ENCODE results near the gene OPTN.
"Not testable (repeated sequence)": the region's sequence is repeated elsewhere in the genome, so short reads cannot be mapped to it uniquely, and the experiment has no call there.

OPTN gene

DNA sequence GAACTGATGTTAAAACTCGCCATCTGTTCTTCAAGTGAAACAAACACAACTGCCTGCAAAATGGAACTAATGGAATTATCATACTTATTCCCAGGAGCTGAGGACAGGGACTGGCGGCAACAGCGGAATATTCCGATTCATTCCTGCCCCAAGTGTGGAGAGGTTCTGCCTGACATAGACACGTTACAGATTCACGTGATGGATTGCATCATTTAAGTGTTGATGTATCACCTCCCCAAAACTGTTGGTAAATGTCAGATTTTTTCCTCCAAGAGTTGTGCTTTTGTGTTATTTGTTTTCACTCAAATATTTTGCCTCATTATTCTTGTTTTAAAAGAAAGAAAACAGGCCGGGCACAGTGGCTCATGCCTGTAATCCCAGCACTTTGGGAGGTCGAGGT, 36.7 kb downstream of the OPTN start:
- DNase-seq = no peak

DNA sequence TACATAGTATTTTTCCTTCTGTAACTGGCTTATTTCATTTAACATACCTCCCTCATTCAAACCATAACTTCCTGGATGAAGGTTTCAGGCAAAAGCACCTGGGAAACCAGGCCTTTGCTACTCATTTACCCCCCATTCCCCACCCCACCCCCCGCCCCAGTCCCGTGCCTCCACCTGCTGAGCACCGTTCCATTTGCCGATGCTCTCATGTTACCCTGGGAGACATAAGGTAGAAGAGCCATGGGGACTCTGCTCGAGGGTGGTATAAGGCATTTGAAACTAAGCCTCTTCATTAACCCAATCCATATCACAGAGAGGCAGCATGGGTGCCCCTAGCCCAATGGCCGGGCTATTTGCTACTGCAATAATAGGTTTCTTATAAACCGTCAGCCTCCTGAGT, 39.2 kb downstream of the OPTN start:
- DNase-seq = no peak

- no peak for DNase-seq
Observed at GRCh38 chr10:13139676-13140075, 39.7 kb downstream of the OPTN start.

DNA sequence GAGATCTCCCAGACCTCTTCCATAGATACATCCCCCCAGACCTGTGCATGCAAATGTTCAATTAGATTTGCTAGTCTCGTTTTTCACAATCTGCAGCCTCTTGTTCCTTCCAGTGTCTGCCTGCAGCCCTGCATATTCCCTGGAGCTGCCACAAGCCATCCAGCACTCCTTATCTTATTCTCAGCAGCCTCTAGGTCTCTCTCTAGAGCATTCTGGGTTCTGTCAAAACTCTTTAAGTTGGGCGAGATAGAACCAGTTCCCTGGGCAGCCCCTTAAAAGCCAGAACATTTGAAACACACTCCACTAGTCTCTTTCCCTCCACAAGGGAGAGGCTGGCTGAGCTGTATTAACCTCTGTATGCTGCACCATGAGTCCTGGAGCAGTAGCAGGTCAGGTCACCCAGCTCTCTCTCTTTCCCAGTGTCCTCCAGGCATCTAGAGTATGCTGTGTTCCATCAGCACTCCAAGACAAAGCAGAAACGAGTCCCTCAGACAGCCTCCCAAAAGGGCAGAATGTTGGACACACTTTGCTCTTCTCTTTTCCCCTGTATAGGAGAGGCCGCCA, 40.7 kb downstream of the OPTN start:
- DNase-seq = no peak

DNA sequence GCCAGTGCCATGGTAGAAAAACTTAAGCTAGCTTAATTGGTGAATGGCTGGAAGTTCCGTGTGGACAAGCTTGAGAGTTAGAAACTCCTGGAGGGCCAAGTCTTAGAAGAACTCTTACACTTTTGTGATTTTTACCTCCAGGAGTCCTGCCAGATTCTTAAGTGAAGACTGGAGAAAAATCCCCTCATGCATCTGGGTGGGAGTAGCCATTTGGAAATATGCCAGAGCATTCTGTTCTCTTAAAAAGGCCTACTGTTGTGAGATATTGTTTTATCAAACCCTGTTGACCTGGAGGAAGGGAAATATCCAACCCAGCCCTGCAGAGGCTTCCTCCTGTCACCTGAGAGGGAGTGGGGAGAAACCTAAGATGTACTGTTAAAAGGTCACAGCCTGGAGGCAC, 43.8 kb downstream of the OPTN start:
- no peak for DNase-seq

- DNase-seq = no peak
Observed at GRCh38 chr10:13144814-13145213, 44.9 kb downstream of the OPTN start.

GRCh38 chr10:13146379-13146778, 46.4 kb downstream of the OPTN start:
- DNase-seq = no peak

- no peak for DNase-seq
Observed at GRCh38 chr10:13147161-13147560, 47.2 kb downstream of the OPTN start.

DNA sequence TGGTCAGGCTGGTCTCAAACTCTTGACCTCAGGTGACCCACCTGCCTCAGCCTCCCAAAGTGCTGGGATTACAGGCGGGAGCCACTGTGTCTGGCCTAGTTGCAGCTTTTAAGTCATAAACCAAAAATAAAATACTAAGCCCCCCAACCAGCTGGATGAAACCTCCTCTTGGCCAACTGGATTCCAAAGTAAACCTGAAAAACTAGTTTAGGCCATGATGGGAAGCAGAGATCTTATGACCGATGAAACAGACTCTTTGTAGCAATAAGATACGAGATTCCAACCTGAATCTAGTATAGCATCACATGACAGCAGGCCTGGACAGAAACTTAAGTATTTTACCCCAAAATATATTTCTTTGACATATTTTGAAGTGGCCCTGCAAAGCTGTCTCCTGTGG, 52.3 kb downstream of the OPTN start:
- no peak for DNase-seq

GRCh38 chr10:13155860-13156259, 55.9 kb downstream of the OPTN start:
- DNase-seq = not testable (repeated sequence)

DNA sequence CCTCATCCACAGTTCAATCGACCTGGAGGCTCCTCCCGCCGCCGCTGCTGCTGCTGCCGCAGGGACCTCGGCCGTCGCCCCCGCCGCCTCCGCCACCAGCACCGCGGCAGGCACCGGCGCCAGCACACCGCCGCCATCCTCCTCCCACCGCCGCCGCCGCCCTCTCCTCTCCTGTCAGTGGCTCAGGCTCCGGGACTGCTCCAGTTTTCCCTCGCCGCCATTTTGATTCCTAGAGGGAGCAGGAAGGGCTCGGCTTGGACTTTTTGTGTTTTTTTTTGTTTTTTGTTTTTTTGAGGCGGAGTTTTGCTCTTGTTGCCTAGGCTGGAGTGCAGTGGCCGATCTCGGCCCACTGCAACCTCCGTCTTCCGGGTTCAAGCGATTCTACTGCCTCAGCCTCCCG, 58.4 kb downstream of the OPTN start:
- no peak for DNase-seq

DNA sequence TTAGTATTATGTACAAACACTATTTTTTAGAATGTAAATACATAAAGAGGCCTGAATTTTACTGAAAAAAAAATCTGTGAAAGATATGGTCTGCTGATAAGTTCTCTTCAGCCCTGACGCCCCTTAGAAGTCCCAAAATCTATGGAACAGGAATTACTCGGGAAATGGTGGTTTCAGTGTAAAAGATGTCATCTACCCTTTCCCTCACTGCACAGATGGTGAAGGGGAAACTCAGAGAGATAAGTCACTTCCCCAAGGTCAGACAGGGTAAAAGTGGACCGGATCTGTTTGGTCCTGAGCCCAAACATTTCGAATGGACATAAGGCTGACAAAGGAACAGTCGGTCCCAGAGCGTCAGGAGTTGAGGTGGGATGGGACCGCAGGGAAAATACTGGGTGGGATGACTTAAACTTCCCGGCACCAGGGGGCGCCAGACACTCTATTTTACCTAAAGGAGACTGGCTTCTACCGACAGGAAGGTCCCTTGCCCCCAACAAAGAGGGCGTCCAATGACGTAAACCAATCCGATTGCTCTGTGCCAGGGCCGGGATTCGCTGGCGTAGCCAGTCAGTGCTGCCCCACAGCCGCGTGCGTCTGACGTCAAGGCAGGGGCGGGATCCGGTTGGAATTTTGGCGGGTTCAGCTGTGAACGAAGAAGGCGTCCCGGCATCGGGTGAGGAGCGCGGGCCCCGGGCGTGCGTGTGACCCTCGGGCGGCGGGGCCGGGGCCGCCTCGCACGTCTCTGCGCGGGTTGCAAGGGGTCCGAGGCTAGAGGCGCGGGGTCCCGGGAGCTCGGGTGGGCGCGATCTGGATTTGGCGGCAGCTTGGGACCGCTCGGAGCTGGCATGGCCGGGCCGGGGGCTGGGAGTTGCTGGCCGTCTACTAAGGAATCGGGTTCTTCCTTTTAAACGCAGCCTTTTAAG, 61.2 kb downstream of the OPTN start, which contains the start of gene MCM10:
TSS of gene MCM10 (plus strand) at position 625 of the 923 bp plus-strand sequence. CDS start 2,645 bp downstream, outside the sequence.
- peak; percentile 100 for DNase-seq

- DNase-seq = no peak
Observed at GRCh38 chr10:13161857-13162271, 61.9 kb downstream of the OPTN start.

DNA sequence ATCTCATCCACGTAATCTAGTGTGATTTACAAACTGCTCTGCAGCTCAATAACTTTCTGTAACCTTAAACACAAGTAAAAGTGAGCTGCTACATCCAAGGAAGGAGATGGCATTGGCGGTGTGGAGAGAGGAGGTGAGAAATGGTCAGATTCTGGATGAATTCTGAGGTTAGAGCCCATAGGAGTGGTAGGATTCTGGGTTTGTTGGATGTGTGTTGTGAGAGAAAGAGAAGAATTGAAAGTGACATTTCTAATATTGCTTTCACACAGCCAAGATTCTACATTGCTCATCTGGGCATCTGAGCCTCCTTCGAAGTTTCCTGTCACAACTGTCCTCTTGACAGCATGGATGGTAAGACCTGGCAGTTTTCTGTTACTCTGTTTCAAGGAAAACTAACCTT, 63.9 kb downstream of the OPTN start:
- DNase-seq = no peak

DNA sequence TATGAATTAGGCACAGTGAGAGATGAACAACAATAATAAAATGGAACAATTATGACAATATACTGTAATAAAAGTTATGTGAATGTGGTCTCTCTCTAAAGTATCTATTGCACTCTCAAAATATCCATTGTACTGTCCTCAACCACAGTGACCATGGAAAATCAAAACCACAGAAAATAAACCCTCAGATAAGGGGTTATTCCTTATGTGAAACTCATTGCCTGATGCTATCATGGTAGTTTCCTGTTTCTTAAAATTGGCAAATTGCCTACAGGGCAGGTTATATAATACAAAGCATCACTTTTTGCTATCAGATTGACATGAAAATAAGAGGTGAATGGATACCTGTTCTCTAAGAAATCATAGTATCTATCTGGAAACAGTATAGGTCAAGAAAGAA, 65.2 kb downstream of the OPTN start:
- no peak for DNase-seq

- DNase-seq = no peak
Observed at GRCh38 chr10:13167568-13167967, 67.6 kb downstream of the OPTN start.

DNA sequence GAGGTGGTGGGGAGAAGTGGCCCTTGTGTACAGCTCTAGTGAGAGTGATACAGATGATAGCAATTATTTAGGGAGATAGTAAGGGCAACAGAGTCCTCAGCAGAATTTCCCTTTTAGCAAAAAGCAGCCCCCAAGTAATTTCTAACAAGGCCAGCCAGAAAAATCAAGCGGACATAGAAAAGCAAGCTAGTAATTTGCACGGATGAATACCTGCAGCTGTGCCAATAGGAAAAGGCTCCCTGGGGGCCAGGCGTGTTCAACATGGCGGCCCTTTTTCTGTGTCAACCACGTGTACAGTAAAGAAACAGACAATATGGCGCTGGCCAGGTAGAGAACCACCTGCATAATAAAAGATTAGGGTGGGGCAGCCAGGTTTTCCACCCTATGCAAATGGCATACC, 68.8 kb downstream of the OPTN start:
- DNase-seq = no peak

DNA sequence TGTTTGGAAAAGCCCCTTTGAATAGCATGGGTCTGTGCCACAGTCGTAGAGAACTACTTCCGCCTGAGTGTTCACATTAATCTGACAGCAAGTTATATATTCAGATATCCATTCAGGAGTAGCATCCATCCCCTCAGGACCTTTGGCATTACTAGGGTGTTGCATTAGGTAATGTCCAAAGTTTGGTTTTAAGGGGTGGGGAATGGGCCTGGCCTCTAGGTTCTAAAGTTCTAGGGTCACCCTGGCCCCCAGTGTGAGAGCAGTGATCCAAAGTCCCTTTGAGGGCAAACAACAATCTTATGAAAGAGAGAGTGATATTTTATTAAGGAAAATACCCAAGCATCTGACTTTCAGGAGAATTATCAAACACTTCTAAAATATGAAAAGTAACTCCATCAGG, 73.7 kb downstream of the OPTN start:
- DNase-seq = no peak

- no peak for DNase-seq
Observed at GRCh38 chr10:13180788-13181187, 80.8 kb downstream of the OPTN start.

DNA sequence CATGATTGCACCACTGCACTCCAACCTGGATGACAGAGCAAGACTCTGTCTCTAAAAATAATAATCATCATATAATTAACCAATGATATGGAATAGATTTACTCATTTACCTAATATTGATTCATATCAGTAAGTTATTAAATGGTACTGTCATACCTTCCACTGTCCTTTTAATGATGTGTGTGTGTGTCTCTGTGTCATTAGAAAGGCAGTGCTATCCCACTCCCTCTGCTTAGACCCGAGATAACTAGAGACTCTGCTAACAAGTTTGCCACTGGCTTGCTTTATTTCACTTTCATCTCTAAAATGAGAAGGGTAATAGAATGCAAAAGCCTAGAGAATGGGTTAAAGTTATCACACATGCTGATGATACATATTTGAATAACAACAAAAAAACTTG, 82.5 kb downstream of the OPTN start:
- no peak for DNase-seq

DNA sequence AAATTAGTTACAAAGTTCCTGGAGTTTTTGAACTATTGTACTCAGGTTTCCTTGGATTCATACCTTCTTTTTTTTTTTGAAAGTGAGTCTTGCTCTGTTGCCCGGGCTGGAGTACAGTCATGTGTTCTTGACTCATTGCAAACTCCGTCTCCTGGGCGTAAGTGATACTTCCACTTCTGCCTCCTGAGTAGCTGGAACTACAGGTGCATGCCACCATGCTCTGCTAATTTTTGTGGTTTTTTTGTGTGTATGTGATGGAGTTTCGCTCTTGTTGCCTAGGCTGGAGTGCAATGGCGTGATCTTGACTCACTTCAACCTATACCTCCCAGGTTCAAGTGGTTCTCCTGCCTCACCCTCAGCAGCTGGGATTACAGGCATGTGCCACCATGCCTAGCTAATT, 83.7 kb downstream of the OPTN start:
- DNase-seq = no peak

DNA sequence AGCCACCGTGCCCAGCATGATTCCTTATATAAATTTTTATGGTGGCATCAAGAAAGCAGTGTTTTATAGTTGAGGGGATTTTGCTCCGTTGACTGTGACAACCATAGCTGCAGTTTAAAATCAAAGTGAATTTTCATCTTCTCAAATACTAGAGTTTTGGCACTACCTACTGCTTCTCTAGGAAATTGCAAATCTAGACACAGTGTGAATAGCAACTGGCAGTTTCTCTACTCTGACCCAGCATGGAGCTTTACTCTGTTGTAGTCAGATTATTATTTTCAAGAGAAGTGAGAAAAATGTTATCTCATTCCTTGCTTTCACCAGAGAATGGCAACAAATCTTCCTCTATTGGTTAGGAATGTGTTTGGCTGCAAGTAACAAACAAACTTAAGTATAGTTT, 84.3 kb downstream of the OPTN start:
- DNase-seq = no peak

DNA sequence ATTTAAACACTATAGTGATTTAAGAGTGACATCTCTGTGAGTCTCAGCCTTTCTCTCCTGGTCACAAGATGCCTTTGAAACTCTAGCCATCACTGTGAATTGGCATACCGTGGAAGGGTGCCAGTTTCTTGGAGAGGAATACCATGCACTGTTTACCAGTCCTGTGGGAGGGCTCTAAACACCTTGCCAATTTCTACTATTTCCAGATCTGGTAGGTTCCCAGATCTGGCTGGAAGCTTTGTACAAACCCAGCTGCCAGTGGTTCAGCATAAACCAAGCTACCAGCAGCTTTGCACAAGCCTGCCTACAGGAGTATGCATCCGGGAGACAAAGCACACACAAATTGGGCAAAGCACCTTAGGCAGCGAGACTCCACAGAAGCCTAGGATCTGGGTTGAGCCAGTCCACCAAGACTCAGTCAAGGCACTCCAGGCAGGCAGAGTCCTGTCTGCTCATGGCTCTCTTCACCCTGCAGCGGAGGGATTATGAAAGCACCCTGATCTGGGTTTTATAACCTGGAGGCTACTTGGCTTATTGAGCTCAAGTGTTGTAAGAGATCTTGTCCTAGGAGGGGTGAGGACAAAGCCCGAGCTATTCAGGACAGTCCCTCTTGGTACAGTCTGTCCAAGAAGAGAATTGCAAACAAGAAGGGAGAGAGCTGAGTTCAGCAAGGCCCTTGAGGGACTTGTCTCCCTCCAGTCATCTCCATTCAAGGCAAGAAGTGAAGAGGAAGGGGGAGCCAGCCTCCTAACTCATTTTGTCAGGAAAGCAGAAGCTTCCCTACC, 85.0 kb downstream of the OPTN start:
- DNase-seq = no peak

GRCh38 chr10:13187135-13187534, 87.2 kb downstream of the OPTN start:
- DNase-seq = no peak
